T-helper 17 cell (primary cell): Measurements from ENCODE around the gene PTPRD. TPM values are rescaled to one million over a fixed set of nuclear protein-coding genes. Genes with fewer than 3 reads are reported as not detected.

Experiments
- ATAC-seq: fragments of 150-1000 bp; cut with Tn5 transposase; 2 replicates; pipeline ENCODE4 v1.10.0; 2021; ENCODE audit warnings: mild to moderate bottlenecking, moderate library complexity
- DNase-seq, 3 donors: peaks; one replicate each; pipeline versions ENCODE4 v3.0.0 to v3.0.0-alpha.2; 2020 to 2021
- H3K9me3 ChIP-seq: one replicate; pipeline ENCODE4 v1.7.0; 2013; ENCODE audit warnings: low read length, mild to moderate bottlenecking; ENCODE audit not compliant: control insufficient read depth, poor library complexity, severe bottlenecking
- H3K27ac Mint-ChIP-seq: one replicate; pipeline ENCODE4 v1.8.0; 2022; ENCODE audit warnings: mild to moderate bottlenecking, moderate library complexity, mixed read lengths
- H3K27me3 Mint-ChIP-seq: one replicate; pipeline ENCODE4 v1.8.0; 2022; ENCODE audit warnings: mixed read lengths
- H3K36me3 Mint-ChIP-seq: one replicate; pipeline ENCODE4 v1.8.0; 2022; ENCODE audit warnings: low read depth, mixed read lengths
- H3K4me1 Mint-ChIP-seq: one replicate; pipeline ENCODE4 v1.8.0; 2022; ENCODE audit warnings: mild to moderate bottlenecking, mixed read lengths
- H3K4me3 Mint-ChIP-seq: one replicate; pipeline ENCODE4 v1.8.0; 2022; ENCODE audit warnings: mild to moderate bottlenecking, moderate library complexity, mixed read lengths
- total RNA-seq, 4 donors: library from RNA in 2 of 4; stranded (reverse) in 2 of 4; gene quantifications; one replicate each; pipeline ENCODE4 v1.2.3 and lab custom pipeline; 2022 to 2026

PTPRD gene
- total RNA-seq, 2 donors from 2014 or later: not detected

- H3K27me3 Mint-ChIP-seq: no peaks in the 10 kb centered on the region
- H3K9me3 ChIP-seq: no peaks in the 10 kb centered on the region
- H3K36me3 Mint-ChIP-seq: no peaks in the 10 kb centered on the region
- ATAC-seq (no peak), DNase-seq (no peak)
- no peak overlapping the region for H3K27ac Mint-ChIP-seq
- H3K4me1 Mint-ChIP-seq: no peaks in the 10 kb centered on the region
- H3K4me3 Mint-ChIP-seq: no peak overlapping the region
Observed at GRCh38 chr9:8366161-8366926, 2246.5 kb downstream of the PTPRD start.

- ATAC-seq (no peak), DNase-seq (no peak)
- Mint-ChIP-seq H3K27me3 (no peaks in the 10 kb centered on the region), H3K4me3 (no peak overlapping the region), H3K27ac (no peak overlapping the region), H3K4me1 (no peaks in the 10 kb centered on the region), H3K36me3 (no peaks in the 10 kb centered on the region)
- no peaks in the 10 kb centered on the region for H3K9me3 ChIP-seq
Observed at GRCh38 chr9:8365466-8366160, 2247.2 kb downstream of the PTPRD start.

- ATAC-seq: no peak
- H3K36me3 Mint-ChIP-seq: no peaks in the 10 kb centered on the region
Observed at GRCh38 chr9:8365029-8365428, 2247.8 kb downstream of the PTPRD start.

GRCh38 chr9:8364026-8364752 lies 2248.6 kb downstream of the PTPRD start:
- no peaks in the 10 kb centered on the region for H3K27me3 Mint-ChIP-seq
- no peaks in the 10 kb centered on the region for H3K9me3 ChIP-seq
- ATAC-seq: no peak
- no peaks in the 10 kb centered on the region for H3K4me1 Mint-ChIP-seq
- no peak for DNase-seq
- no peak overlapping the region for H3K4me3 Mint-ChIP-seq
- no peak overlapping the region for H3K27ac Mint-ChIP-seq
- H3K36me3 Mint-ChIP-seq: no peaks in the 10 kb centered on the region

More at GRCh38 chr9:8365029-8365428, 2247.8 kb downstream of the PTPRD start:
- H3K27ac Mint-ChIP-seq: no peak overlapping the region
- H3K4me1 Mint-ChIP-seq: no peaks in the 10 kb centered on the region
- H3K9me3 ChIP-seq: no peaks in the 10 kb centered on the region
- DNase-seq: no peak
- H3K27me3 Mint-ChIP-seq: no peaks in the 10 kb centered on the region
- no peak overlapping the region for H3K4me3 Mint-ChIP-seq

GRCh38 chr9:8362250-8362649 lies 2250.6 kb downstream of the PTPRD start:
- no peak overlapping the region for H3K27ac Mint-ChIP-seq

GRCh38 chr9:8361364-8361763 lies 2251.4 kb downstream of the PTPRD start:
- no peaks in the 10 kb centered on the region for H3K36me3 Mint-ChIP-seq
- DNase-seq (no peak), ATAC-seq (no peak)
- no peaks in the 10 kb centered on the region for H3K9me3 ChIP-seq
- no peak overlapping the region for H3K27ac Mint-ChIP-seq
- H3K27me3 Mint-ChIP-seq: no peaks in the 10 kb centered on the region
- no peaks in the 10 kb centered on the region for H3K4me1 Mint-ChIP-seq
- H3K4me3 Mint-ChIP-seq: no peak overlapping the region

More at GRCh38 chr9:8362250-8362649, 2250.6 kb downstream of the PTPRD start:
- H3K36me3 Mint-ChIP-seq: no peaks in the 10 kb centered on the region
- ATAC-seq: no peak
- no peaks in the 10 kb centered on the region for H3K9me3 ChIP-seq
- H3K27me3 Mint-ChIP-seq: no peaks in the 10 kb centered on the region
- H3K4me3 Mint-ChIP-seq: no peak overlapping the region
- DNase-seq: no peak
- no peaks in the 10 kb centered on the region for H3K4me1 Mint-ChIP-seq

GRCh38 chr9:8356406-8356805 lies 2256.4 kb downstream of the PTPRD start:
- H3K36me3 Mint-ChIP-seq: no peaks in the 10 kb centered on the region
- DNase-seq (no peak), ATAC-seq (no peak)
- no peak overlapping the region for H3K27ac Mint-ChIP-seq
- no peaks in the 10 kb centered on the region for H3K4me1 Mint-ChIP-seq
- H3K9me3 ChIP-seq: no peaks in the 10 kb centered on the region
- H3K4me3 Mint-ChIP-seq: no peak overlapping the region
- no peaks in the 10 kb centered on the region for H3K27me3 Mint-ChIP-seq

GRCh38 chr9:8351436-8351835 lies 2261.4 kb downstream of the PTPRD start:
- no peak overlapping the region for H3K4me3 Mint-ChIP-seq
- no peaks in the 10 kb centered on the region for H3K36me3 Mint-ChIP-seq
- peaks cover 2% of the 10 kb centered on the region for H3K4me1 Mint-ChIP-seq
- no peak for DNase-seq
- H3K9me3 ChIP-seq: no peaks in the 10 kb centered on the region
- ATAC-seq: no peak
- H3K27ac Mint-ChIP-seq: no peak overlapping the region
- peaks cover 5% of the 10 kb centered on the region for H3K27me3 Mint-ChIP-seq

GRCh38 chr9:8349901-8350300 lies 2262.9 kb downstream of the PTPRD start:
- no peaks in the 10 kb centered on the region for H3K36me3 Mint-ChIP-seq
- peaks cover 8% of the 10 kb centered on the region for H3K27me3 Mint-ChIP-seq
- DNase-seq (no peak), ATAC-seq (no peak)
- H3K9me3 ChIP-seq: no peaks in the 10 kb centered on the region
- no peak overlapping the region for H3K27ac Mint-ChIP-seq
- H3K4me3 Mint-ChIP-seq: no peak overlapping the region
- peaks cover 2% of the 10 kb centered on the region for H3K4me1 Mint-ChIP-seq

GRCh38 chr9:8349376-8349775 lies 2263.4 kb downstream of the PTPRD start:
- H3K36me3 Mint-ChIP-seq: no peaks in the 10 kb centered on the region
- H3K4me3 Mint-ChIP-seq: no peak overlapping the region
- peaks cover 2% of the 10 kb centered on the region for H3K4me1 Mint-ChIP-seq
- no peaks in the 10 kb centered on the region for H3K9me3 ChIP-seq
- no peak for ATAC-seq
- no peak overlapping the region for H3K27ac Mint-ChIP-seq
- H3K27me3 Mint-ChIP-seq: peaks cover 9% of the 10 kb centered on the region
- DNase-seq: no peak

GRCh38 chr9:8348756-8349155 lies 2264.0 kb downstream of the PTPRD start:
- no peak overlapping the region for H3K27ac Mint-ChIP-seq
- no peak for ATAC-seq
- DNase-seq: no peak
- peaks cover 2% of the 10 kb centered on the region for H3K4me1 Mint-ChIP-seq
- no peaks in the 10 kb centered on the region for H3K36me3 Mint-ChIP-seq
- H3K27me3 Mint-ChIP-seq: peaks cover 9% of the 10 kb centered on the region
- no peak overlapping the region for H3K4me3 Mint-ChIP-seq
- no peaks in the 10 kb centered on the region for H3K9me3 ChIP-seq

- H3K4me3 Mint-ChIP-seq: no peak overlapping the region
- ATAC-seq: no peak
- no peak overlapping the region for H3K27ac Mint-ChIP-seq
Observed at GRCh38 chr9:8346296-8346695, 2266.5 kb downstream of the PTPRD start.

GRCh38 chr9:8338767-8339510 lies 2273.9 kb downstream of the PTPRD start:
- H3K9me3 ChIP-seq: no peaks in the 10 kb centered on the region
- ATAC-seq (no peak), DNase-seq (no peak)
- H3K27me3 Mint-ChIP-seq: no peaks in the 10 kb centered on the region
- no peak overlapping the region for H3K4me3 Mint-ChIP-seq
- H3K27ac Mint-ChIP-seq: no peak overlapping the region
- H3K4me1 Mint-ChIP-seq: peaks cover 4% of the 10 kb centered on the region
- no peaks in the 10 kb centered on the region for H3K36me3 Mint-ChIP-seq

More at GRCh38 chr9:8346296-8346695, 2266.5 kb downstream of the PTPRD start:
- DNase-seq: no peak
- peaks cover 9% of the 10 kb centered on the region for H3K27me3 Mint-ChIP-seq
- H3K4me1 Mint-ChIP-seq: peaks cover 2% of the 10 kb centered on the region
- H3K36me3 Mint-ChIP-seq: no peaks in the 10 kb centered on the region
- H3K9me3 ChIP-seq: no peaks in the 10 kb centered on the region
